Measurements from ENCODE around the gene CCDC93.

DNA sequence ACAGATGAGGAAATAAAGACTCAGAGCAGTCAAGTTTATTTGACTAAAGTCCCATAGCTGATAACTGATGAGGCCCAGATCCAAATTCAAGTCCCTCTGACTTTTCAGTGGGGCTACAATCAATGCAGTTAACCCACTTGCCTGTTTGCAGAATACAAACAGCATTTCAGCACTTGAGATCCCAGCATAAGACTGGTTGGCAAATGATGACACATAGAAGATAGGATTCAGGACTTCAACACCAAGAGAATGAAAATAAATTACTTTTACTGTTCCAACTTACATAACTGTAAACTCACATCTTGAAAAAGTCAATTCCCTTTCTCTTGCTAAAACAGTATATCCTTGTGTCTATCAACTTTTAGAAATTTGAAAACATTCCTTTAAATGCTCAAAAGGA lies 61.2 kb downstream of the CCDC93 start:
- TF ChIP-seq, protein P1, sequence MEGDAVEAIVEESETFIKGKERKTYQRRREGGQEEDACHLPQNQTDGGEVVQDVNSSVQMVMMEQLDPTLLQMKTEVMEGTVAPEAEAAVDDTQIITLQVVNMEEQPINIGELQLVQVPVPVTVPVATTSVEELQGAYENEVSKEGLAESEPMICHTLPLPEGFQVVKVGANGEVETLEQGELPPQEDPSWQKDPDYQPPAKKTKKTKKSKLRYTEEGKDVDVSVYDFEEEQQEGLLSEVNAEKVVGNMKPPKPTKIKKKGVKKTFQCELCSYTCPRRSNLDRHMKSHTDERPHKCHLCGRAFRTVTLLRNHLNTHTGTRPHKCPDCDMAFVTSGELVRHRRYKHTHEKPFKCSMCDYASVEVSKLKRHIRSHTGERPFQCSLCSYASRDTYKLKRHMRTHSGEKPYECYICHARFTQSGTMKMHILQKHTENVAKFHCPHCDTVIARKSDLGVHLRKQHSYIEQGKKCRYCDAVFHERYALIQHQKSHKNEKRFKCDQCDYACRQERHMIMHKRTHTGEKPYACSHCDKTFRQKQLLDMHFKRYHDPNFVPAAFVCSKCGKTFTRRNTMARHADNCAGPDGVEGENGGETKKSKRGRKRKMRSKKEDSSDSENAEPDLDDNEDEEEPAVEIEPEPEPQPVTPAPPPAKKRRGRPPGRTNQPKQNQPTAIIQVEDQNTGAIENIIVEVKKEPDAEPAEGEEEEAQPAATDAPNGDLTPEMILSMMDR (IDR thresholded peaks at IDR 0.05; ENCODE audit: low read depth, low read length): no peak
- TF ChIP-seq EZH2phosphoT487 (IDR thresholded peaks at IDR 0.05; ENCODE audit: low read depth): no peak

All from OCI-LY3 (cell line).